GM23248 (cell line): ENCODE results near the gene SLITRK4.

Experiments used
- EZH2 ChIP-seq: fragments of 200-600 bp; sonication (generic); IDR thresholded peaks from 2 replicates; pipeline ENCODE4 v1.6.1; 2018; ENCODE audit warnings: antibody characterized with exemption, mild to moderate bottlenecking; ENCODE audit not compliant: insufficient read depth, poor library complexity, severe bottlenecking
- EZH2phosphoT487 ChIP-seq: fragments of 200-600 bp; sonication (generic); IDR thresholded peaks from 2 replicates; pipeline ENCODE4 v1.6.1; 2018; ENCODE audit warnings: antibody characterized with exemption, moderate library complexity, mild to moderate bottlenecking, low read depth; ENCODE audit not compliant: insufficient read depth

DNA sequence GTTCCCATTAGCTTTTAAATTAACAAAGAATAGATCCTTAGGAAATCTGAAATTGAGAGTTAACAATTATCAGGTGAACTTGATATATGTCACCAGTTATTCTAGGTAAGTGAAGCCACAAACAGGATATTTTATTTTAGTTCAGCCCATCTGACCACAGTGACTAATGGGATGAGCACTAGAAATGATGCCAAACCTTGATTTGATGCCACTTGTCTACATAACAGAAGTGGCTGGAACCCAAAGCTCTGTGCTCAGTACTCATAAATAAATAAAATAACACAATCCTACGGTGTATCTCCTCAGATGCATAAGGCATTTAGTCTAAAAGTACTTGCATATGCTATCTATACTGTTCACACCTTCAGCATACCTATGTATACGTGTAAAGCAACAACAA lies 12.2 kb downstream of the SLITRK4 start:
- TF ChIP-seq EZH2 (no peak), EZH2phosphoT487 (no peak)
